ENCODE measurements around the gene LIN7B.
"Not testable (repeated sequence)": the region's sequence is repeated elsewhere in the genome, so short reads cannot be mapped to it uniquely, and the experiment has no call there.

The LIN7B gene, protein sequence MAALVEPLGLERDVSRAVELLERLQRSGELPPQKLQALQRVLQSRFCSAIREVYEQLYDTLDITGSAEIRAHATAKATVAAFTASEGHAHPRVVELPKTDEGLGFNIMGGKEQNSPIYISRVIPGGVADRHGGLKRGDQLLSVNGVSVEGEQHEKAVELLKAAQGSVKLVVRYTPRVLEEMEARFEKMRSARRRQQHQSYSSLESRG

DNA sequence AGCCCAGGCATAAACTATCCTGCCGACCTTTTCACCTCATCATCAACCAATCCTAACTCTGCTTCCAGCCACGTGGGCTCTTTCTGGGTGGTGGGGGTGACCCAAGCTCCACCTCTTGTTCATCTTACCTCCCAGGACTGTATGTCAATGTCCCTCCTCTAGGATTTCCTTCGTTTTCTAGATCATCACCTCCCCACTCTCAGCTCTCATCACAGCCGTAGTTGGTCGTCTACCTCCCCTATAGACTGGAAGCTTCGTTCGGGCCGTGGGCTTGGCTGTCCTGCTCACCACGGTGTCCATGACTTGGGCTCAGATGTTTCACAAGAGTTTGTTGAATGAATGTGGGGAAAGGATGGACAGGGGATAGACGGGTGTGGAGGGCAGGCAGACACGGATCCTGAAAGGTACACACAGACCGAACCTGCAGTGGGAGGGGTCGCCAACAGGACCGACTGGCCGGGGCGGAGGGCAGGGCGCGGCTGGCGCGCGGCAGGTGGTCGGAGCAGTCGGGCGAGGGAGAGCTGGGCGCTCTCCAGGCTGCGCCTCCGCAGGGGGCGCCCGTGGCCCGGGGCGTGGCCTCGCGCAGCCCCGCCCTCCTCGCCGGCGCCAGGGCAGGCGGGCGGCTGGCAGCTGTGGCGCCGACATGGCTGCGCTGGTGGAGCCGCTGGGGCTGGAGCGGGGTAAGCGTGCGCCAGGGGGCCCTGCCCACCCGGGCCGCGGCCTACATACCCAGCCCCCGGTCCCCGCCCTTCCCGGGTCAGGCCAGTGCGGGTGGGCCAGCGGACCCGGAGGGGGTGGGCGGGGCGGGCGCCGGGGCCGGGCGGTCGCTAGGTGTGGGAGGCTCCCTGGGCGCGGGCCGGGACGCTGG is at the start of gene LIN7B:
Gene LIN7B (plus strand): TSS at position 609 of the 868 bp plus-strand sequence. CDS start 35 bp downstream, at position 644.
- DNase-seq, result peak; percentile 84

DNA sequence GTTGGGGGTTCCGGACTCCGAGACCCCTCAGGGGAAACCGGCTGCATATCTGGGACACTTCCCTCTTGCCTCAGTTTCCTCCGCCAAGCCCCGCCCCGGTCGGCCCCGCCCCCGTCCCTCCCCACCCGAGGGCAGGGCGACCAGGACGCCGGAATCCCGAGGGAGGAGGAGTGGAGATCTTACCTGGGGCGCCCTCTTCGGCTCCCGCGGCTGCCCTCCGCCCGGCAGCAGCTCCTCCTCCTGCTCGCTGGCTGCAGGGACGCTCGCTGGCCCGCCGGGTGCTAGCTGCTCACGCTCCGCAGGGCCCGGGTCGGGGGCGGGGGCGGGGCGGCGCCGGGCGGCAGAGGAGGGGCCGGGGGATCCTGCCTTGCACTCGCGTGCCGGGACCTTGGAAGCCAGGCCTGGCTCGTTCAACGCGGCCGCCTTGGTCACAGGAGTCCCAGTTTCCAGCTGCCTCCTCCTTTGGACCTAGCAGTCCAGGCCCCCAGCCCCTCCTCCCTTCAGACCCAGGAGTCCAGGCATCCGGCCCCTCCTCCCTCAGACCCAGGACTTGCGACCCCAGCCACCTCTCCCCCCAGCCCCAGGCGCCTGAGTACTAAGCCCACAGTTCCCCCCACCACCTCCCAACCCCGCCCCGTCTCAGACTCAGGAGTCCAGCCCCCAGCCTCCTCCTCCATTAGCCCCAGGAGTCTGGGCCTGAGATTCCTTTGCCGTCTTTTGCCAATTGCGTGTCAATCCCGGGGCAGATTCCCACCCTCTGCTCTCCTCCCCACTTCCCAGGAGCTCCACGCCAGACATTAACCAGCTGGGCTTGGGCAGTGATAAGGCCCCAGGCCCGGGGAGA is 49.2 kb upstream of the LIN7B start, which contains the start of gene NTF4:
Gene NTF4 (minus strand): TSS at position 51 of the 844 bp plus-strand sequence. CDS start 2,821 bp downstream, outside the sequence.
- peak; percentile 44 for DNase-seq

DNA sequence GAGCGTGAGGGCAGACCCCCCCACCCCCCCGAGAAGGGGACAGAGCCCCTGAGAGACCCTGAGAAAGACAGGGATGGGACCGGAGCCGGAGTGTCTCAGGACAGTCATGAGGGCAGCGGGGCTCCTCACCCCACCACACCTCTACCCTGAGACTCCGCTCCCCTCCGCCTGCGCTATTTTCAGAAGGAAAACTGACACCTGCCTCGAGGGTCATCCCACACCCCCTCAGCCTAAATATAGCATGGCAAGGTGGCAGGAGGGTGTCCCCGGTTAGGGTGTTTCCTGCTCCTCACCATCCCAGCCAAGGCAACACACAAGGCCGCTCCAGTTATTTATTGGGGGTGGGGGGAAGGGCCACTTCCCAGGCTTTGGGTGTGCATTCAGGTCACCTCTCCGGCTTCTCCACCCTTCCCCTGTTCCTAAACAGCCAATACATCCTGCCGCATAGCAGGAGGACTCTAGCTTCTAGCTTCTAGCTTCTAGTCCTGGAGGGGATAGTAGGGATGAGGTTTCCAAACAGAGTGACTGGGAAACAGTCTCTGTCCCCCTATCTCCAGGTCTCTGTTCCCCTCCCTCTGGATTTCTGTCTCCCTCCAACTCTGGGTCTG is 48.2 kb upstream of the LIN7B start:
- no peak for DNase-seq

DNA sequence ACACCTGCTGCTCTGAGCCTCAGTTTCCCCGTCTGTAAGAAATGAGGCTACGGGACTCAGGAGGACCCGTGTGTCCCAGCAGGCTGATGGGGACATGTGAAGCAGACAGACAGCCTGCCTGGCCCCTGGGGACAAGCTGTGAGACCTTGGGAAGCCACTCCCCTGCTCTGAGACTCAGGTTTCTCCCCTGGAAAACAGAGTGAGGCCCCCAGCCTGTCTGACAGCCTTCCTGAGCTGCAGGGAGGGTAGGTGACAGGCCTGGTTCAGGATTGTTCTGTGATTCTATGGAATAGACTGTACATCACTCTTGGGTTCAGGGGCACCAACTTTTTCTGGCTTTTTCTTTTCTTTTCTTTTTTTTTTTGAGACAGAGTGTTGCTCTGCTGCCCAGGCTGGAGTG is 46.6 kb upstream of the LIN7B start:
- DNase-seq, result no peak

DNA sequence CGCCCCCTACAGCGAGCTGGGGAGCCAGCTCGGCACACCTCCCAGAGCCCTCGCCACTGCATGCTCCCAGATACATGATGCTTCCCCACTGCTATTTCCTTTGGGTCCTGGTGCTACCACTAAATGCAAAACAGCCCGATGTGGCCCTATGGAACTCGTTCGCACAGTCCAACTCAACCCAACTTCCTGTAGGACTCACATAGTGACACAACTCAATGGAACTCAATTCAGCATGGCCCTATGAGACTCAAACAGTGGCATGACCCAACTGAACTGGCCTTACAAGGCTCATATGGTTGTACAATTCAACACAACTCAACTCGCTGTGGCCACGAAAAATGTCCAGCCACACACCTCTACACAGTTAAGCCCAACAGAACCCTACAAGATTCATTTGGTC is 45.1 kb upstream of the LIN7B start:
- DNase-seq, result no peak

DNA sequence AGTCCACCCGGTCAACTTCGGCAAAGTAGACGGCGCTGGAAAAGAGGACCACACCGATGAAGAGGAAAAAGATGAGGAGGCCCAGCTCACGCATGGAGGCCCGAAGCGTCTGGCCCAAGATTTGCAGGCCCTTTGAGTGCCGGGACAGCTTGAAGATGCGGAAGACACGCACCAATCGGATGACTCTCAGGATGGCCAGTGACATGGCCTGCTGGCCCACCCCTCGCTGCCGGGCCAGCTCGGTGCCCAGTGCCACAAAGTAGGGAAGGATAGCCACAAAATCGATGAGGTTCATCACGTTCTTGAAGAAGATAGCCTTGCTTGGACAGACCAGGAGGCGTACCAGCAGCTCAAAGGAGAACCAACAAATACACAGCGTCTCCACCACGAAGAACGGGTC is 43.8 kb upstream of the LIN7B start:
- no peak for DNase-seq

DNA sequence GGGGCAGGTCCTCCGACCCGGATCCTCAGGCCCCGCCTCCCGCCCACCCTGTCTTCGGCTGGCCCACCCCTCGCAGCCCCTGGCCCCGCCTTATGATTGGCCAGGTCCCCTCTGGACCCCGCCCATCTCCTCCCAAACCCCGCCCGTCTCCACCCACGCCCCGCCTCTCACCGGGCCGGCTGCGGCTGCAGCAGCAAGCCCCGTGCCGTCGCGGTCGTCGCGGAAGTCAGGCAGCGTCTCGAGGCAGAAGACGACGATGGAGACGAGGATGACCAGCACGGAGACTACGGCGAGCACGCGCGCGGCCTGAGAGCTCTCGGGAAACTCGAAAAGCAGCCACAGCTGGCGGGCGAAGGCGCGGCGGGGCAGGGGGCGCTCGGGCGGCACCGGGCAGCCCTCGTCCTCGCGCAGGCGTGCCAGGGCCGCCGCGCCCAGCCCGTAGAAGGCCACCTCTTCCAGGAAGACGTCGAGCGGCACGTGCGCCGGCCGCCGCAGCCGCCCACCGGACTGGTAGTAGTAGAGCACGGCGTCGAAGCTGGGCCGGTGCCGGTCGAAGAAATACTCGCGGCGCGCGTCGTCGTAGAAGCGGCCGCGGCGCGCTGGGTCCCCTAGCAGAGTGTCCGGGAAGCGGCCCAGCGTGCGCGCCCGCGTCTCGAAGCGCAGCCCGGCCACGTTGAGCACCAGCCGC is 42.2 kb upstream of the LIN7B start:
- DNase-seq, result no peak

DNA sequence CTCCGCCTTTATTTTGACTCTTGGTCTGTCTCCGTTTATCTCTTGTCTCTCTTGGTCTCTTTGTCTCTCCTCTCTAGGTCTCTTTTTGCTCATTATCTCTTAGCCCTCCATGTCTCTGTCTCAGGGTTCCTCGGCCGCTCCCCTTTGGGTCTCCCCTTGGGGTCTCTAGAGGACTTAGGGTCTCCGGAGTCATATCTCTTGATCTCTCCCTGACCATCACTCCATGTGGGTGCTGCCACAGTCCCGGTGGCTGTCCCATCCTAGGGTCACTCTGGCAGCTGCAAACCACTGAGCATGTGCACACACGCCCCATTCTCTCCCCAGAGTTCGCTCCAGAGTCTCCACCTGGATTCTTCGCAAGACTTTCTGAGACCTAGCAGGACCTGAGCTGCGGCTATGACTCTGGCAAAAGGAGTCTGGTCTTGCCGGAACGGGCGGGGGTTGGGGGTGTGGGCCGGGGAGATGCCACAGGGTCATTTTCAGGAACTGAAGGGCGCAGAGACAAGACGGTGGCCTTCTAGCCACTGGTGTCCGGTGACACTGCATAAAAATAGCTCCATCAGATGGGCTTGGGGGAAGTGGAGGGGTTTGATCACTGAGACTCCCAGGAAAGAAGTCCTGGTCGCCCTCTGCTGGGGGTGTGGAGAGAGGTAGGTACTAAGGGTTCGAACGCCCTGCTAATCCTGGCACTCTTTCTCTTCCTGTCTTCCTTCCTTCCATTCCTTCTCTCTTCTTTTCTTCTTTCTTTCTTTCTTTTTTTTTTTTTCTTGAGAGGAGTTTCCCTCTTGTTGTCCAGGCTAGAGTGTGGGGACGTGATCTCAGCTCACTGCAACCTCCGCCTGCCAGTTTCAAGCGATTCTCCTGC is 40.4 kb upstream of the LIN7B start:
- no peak for DNase-seq

DNA sequence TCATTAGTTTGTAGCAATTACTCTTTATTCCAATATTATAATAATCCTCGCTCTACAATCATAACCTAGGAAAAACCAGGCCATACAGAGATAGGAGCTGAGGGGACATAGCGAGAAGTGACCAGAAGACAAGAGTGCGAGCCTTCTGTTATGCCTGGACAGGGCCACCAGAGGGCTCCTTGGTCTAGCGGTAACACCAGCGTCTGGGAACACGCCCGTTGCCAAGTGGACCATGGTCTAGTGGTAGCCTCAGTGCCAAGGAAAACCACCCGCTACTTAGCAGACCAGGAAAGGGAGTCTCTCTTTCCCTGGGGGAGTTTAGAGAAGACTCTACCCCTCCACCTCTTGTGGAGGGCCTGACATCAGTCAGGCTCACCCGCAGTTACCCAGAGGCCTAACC is 39.3 kb upstream of the LIN7B start:
- DNase-seq, result not testable (repeated sequence)

DNA sequence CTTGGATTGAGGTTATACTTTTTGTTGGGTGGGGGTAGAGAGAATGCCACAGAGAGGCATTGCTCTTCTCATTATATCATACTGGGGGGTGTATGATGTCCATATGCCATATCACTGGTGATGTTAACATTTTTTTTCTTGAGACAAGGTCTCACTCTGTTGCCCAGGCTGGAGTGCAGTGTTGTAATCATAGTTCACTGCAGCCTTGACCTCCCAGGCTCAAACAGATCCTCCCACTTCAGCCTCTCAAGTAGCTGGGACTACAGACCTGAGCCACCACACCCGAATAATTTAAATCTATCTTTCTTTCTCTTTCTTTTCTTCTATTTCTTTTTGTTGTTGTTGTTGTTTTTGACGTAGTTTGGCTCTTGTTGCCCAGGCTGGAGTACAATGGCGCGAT is 33.8 kb upstream of the LIN7B start:
- DNase-seq, result no peak

DNA sequence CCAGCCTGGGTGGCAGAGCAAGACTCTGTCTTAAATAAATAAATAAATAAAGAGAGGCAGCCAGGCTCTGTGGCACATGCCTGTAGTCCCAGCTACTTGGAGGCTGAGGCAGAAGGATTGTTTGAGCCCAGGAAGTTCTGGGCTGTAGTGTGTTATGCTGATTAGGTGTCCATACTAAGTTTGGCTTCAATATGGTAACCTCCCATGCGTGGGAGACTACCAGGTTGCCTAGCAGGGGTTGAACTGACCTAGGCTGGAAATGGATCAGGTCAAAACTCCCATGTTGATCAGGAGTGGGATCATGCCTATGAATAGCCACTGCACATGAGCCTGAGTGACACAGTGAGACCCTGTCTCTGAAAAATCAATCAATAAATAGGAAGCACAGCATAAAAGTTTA is 32.9 kb upstream of the LIN7B start:
- no peak for DNase-seq

DNA sequence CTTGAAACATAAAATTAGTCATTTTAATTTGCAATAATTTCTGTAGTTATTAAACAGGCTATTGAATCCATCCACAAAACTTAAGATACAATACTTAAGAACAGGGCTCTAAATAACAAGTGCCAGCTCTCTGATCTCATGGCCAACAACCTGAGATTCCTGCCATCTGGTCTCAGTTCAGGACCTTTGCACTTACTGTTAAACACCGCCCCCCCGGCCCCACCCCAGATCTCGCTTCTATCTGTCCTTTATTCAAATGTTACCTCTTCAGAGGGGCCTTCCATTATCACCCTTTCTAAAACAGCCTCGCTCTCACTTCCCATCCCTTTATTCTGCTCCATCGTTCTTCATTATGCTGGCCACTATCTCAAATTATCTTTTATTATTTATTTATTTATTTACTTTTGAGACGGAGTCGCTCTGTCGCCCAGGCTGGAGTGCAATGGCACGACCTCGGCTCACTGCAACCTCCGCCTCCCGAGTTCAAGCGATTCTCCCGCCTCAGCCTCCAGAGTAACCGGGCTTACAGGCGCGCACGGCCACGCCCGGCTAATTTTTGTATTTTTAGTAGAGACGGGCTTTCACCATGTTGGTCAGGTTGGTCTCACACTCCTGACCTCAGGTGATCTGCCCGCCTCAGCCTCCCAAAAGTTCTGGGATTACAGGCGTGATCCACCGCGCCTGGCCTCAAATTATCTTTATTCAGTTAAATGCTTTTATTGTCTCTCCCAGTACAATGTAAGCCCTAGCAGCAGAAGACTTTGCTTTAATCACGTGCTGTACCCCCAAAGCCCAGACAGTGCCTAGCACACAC is 29.8 kb upstream of the LIN7B start:
- DNase-seq, result no peak

DNA sequence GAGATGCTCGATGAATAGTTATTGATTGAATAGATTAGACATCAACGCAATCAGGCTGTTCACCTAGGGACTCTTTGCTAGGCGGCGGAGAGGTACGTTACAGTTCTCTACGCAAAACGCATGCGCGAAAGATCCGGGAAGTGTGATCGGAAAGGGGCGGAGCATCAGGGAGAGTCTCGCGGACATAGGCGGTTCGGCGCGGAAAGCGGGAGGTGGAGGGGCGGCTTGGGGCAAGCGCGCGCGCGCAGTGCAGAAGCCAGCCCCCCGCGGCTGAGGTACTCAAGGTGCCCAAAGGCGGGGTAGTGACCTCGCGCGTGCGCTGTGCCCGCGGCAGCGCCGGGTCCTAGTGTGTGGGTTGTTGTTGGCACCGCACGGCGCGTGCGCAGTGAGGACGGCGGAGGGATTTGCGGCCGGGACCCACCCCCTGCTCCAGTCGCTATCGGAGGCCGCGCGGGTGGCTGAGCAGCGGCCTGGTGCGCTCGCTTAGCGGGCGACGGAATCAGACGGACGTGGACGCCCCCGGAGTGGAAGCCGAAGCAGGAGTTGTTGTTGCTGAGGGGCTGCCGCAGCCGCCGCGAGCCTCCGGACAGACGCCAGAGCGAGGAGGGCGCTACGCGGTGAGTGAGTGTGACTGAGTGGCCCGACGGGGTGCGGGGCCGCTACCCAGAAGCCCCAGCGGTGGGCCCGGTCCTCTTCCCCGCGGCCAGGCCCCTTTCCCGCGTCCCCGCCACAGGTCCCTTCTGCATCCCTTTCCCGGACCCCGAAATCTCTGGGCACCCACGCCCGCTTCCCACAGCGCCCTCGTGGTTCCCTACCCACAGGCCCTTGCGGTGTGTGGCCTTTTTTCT is 28.9 kb upstream of the LIN7B start, which contains the start of gene SNRNP70:
Gene SNRNP70 (plus strand): TSS at position 432 of the 848 bp plus-strand sequence. CDS start 964 bp downstream, outside the sequence.
- DNase-seq, result peak; percentile 99

DNA sequence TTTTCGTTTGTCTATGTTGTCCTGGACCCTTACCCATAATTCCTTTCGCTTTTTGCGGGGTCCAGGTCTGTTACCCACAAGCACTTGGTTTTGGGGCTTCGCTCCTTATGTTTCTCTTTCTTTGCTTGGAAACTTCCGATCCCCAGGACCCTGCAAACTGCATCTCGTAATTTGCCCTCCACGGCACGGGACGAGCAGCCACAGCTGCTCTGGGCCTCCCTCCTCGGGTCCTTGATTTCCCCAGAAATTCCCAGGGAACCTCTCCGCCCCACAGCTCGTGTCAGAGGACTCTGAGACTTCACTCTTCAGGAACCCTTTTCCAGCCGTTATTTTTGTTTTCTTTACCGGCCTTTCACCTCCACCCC is 28.3 kb upstream of the LIN7B start:
- DNase-seq, result no peak

DNA sequence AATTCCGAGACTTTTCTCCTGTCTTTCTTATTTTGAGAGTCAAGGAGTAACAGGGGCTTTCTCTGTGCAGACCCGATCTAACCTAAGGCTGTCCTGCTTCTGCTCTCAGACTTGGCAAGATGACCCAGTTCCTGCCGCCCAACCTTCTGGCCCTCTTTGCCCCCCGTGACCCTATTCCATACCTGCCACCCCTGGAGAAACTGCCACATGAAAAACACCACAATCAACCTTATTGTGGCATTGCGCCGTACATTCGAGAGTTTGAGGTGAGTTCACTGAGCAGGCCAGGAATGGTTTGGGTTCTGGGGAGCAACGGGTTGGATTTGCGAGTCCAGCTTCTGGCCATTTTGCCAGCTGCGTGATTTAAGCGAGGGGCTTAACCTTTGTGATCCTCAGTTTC is 27.9 kb upstream of the LIN7B start:
- no peak for DNase-seq

DNA sequence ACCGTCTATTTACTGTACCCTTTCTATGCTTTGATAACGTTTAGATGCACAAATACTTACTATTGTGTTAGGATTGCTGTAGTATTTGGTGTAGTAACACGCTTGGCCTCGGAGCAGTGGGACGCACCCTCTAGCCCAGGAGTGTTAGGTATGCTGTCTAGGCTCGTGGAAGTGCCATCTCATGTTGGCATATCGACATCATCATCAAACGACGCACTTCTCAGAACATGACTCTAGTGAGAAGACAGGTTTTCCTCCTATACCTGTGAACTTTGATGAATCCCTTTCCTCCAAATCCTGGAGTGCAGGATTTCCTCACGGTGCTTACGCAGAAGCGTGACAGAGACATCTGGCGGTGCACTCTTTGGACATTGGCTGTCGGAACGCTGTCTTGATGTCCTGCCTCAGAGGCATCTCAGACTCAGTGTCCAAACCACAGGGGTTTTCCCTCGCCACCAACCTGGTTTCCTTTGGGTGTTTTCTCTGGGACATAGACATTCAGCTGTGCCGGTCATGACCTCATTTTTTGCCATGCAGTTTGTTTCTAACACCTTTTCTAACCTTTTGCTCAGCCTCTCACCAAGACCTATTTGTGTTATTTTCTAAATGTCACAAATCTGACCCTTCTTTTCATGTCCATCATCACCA is 22.7 kb upstream of the LIN7B start:
- DNase-seq, result no peak

DNA sequence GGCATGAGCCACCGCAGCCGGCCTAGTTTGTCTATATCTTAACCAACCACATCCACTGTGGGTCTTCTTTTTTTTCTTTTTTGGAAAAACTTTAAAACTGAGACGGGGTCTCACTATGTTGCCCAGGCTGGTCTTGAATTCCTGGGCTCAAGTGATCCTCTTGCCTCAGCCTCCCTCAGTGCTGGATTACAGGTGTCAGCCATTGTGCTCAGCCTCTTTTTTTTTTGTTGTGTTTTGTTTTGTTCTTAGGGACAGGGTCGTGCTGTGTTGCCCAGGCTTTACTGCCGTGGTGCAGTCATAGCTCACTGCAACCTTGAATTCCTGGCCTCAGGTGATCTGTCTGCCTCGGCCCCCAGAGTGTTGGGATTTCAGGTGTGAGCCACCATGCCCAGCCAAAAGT is 21.5 kb upstream of the LIN7B start:
- DNase-seq, result no peak
